ENCODE results near the gene ACKR4. TPM values are rescaled to one million over a fixed set of nuclear protein-coding genes. Genes with fewer than 3 reads are reported as not detected.
A peak's percentile ranks its signal among the peaks of the same experiment; 100 is the strongest.

Gene ACKR4
- total and polyA plus RNA-seq, 2 donors (not counting 3 experiments of a cell fraction or from before 2014, with no cell fraction given): 3.2 to 14.3 TPM

DNA sequence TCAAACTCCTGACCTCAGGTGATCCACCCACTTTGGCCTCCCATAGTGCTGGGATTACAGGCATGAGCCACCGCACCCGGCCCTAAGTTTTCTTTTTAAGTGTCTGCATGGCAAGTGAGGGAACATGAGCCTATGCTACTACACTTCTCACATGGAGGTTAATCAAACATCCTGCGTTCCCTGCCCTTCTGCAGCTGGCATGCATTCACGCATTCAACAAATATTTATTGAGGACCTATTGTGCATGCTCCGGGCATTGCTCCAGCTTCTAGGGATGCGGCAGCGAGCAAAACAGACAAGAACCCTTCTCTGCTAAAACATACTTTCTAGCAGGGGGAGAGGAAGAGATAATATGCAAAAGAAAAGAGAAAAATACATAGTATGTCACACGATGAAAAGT is 42.6 kb upstream of the ACKR4 start:
- FAIRE-seq: peak; percentile 18
- H3K36me3 ChIP-seq (ENCODE audit: control insufficient read depth in 2 of 2, extremely low read depth in 1 of 2, insufficient read depth in 2 of 2, low read length in 2 of 2): no peaks in the 10 kb centered on the region
- H4K20me1 ChIP-seq (replicated peaks; ENCODE audit: control insufficient read depth, extremely low read depth, insufficient read depth, low read length): no peaks in the 10 kb centered on the region
- peak overlapping the region; percentile 31 for H3K4me2 ChIP-seq (ENCODE audit: insufficient read depth, low read length)
- H3K4me3 ChIP-seq (replicated peaks in 1 of 3; ENCODE audit: insufficient read depth in 1 of 3, low read depth in 1 of 3, low read length in 3 of 3): no peak overlapping the region
- no peak overlapping the region for H3K9ac ChIP-seq (replicated peaks; ENCODE audit: extremely low read depth, insufficient read depth, low read length)
- POLR2A ChIA-PET: no interaction called here
- CTCF ChIA-PET: interaction anchor here (0.6 to 2.9 kb wide), 3 partner anchors 18 to 88 kb away, joined by 3 to 15 read pairs (median 14); no protein-coding TSS in a partner anchor
- intact Hi-C loops (cut with micrococcal nuclease) (no loop called here), dilution Hi-C loops (cut with MboI; ENCODE audit: extremely low pct_ligation_motif_present, low sequenced_read_pairs) (no loop called here)
- H3K4me1 ChIP-seq (ENCODE audit: control insufficient read depth, extremely low read depth, insufficient read depth, low read length): peaks cover 45% of the 10 kb centered on the region
- no peak overlapping the region for H2AFZ ChIP-seq (ENCODE audit: low read depth, low read length)
- no peaks in the 10 kb centered on the region for H3K9me1 ChIP-seq (replicated peaks; ENCODE audit: control insufficient read depth, extremely low read depth, insufficient read depth, low read length)
- H3K9me3 ChIP-seq (replicated peaks; ENCODE audit: control insufficient read depth, insufficient read depth, low read length): no peaks in the 10 kb centered on the region
- DNase-seq (ENCODE audit: low read depth, low spot score): peak; percentile 92
- no TSS peak for BruUV-seq (replicated peaks)
- H3K27me3 ChIP-seq (ENCODE audit: control insufficient read depth in 2 of 2, insufficient read depth in 2 of 2, low read length in 2 of 2): no peaks in the 10 kb centered on the region
- no peaks in the 10 kb centered on the region for H3K79me2 ChIP-seq (ENCODE audit: control insufficient read depth, insufficient read depth, low read length)
- TF ChIP-seq, protein P1, sequence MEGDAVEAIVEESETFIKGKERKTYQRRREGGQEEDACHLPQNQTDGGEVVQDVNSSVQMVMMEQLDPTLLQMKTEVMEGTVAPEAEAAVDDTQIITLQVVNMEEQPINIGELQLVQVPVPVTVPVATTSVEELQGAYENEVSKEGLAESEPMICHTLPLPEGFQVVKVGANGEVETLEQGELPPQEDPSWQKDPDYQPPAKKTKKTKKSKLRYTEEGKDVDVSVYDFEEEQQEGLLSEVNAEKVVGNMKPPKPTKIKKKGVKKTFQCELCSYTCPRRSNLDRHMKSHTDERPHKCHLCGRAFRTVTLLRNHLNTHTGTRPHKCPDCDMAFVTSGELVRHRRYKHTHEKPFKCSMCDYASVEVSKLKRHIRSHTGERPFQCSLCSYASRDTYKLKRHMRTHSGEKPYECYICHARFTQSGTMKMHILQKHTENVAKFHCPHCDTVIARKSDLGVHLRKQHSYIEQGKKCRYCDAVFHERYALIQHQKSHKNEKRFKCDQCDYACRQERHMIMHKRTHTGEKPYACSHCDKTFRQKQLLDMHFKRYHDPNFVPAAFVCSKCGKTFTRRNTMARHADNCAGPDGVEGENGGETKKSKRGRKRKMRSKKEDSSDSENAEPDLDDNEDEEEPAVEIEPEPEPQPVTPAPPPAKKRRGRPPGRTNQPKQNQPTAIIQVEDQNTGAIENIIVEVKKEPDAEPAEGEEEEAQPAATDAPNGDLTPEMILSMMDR (IDR thresholded peaks at IDR 0.05; ENCODE audit: extremely low read depth in 1 of 2, insufficient read depth in 1 of 2, low read depth in 1 of 2, low read length in 2 of 2): no peak
- TF ChIP-seq EZH2 (IDR thresholded peaks at IDR 0.05; ENCODE audit: borderline replicate concordance, low read depth, low read length, severe bottlenecking): no peak
- TF ChIP-seq MYC (IDR thresholded peaks at IDR 0.05; ENCODE audit: low read depth, low read length): no peak
- TF ChIP-seq, protein P2, sequence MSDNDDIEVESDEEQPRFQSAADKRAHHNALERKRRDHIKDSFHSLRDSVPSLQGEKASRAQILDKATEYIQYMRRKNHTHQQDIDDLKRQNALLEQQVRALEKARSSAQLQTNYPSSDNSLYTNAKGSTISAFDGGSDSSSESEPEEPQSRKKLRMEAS (IDR thresholded peaks at IDR 0.05; ENCODE audit: insufficient read depth, insufficient read length): no peak
- TF ChIP-seq GATA2 (IDR thresholded peaks at IDR 0.05; ENCODE audit: insufficient read depth, insufficient read length, low read depth, low read length): no peak
- no peak for TF ChIP-seq POLR2A (IDR thresholded peaks at IDR 0.05; ENCODE audit: low read depth, low read length)
- no peak for TF ChIP-seq FOS (IDR thresholded peaks at IDR 0.05; ENCODE audit: borderline replicate concordance, insufficient read depth, low read length)
- peak; percentile 54 for TF ChIP-seq POLR2AphosphoS5 (IDR thresholded peaks at IDR 0.05; ENCODE audit: insufficient read depth, low read depth, low read length)
- H3K27ac ChIP-seq (ENCODE audit: insufficient read depth, low read depth, low read length): no peak overlapping the region
